NCI-H1436 (cell line): ENCODE data around the gene TMEM182.

ENCODE experiments used
- DNase-seq: peaks from one replicate; lab custom pipeline; 2025; lab: John Stamatoyannopoulos, UW

The TMEM182 gene

DNA sequence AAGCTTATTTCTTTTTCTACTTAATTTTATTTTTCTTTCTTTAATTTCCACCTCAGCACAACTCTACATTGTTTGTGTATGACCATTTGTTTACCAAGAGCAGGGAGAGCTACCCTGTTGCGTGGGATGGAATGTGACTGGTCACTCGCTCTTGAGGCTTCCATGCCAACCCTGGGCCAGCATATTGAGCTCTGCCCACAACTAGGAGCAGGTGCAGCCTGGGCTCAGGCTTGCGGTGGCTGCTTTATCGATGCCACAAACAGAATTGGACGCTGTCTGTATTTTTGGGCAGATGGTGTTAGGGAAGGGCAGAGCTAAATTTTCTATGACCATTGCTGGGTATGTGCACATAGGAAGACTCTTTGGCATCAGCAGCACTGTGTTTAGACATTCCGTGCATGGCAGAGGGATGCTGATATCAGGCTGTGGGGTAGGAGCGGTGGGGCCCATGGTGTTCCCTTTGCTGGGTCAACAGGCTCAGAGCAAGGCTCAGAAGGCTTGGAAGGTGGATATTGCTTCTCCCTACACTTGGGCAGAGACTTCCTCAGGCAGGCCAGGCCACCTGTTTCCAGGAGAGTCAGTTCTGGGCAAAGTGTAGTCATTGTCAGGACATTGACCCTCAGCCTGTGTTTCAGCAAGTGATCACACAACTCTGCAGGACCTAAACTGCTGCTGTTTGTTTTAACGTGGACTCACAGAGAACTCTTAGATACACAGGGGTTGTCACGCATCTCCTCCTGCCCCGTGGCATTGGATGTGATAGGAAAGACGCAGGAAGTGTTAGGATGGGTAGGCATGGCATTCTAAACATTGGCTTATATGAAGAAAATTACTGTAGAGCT is 40.2 kb downstream of the TMEM182 start:
- DNase-seq: no peak

DNA sequence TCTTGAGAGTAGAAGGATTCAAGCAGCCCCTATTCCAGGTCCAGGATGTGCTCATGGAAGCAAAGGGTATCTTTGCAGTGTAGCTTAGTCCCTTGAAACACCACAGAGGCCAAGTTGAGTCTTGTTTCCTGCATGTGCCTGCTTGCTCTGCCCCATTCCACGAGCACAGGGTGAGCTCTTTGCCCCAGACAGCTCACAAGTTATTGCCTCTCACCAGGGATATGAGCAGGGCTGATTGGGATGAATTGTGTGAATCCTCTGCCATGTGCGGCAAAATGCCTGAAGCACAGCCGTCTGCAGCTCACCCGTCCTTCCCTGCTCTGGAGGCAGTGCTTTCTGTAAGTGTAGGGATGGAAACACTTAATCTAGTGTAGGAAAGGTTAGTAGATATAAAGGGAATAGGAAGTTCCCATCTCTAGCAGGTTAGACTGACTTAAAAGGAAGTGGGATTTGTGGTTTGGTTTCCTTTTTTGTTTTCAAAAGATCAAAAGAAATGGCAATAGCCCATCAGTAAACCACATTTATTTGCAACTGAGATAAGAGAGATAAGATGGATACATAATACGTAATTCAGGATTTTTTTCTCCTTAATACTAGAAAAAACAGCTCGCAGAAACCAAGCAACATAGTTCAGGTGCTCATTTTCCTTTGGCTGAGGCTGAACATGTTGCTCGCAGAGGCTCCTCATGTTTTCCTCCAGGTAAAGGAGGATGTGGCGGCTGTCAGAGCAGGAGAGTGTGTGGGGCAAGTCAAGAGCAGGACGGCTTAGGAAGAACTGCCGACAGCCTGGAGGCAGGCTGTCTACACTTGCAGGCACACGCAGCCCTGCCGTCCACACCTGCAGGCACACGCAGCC is 41.4 kb downstream of the TMEM182 start:
- DNase-seq: no peak

DNA sequence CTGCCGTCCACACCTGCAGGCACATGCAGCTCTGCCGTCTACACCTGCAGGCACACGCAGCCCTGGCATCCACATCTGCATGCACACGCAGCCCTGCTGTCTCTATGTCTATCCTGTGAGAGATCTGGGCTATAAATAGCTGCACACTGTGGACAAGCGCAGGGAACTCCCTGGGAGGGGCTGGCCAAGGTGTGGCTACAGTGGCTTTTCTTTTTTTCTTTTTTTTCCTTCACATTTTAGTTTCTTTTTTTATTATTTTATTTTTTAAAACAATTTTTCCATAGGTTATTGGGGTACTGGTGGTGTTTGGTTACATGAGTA is 42.0 kb downstream of the TMEM182 start:
- DNase-seq: no peak

DNA sequence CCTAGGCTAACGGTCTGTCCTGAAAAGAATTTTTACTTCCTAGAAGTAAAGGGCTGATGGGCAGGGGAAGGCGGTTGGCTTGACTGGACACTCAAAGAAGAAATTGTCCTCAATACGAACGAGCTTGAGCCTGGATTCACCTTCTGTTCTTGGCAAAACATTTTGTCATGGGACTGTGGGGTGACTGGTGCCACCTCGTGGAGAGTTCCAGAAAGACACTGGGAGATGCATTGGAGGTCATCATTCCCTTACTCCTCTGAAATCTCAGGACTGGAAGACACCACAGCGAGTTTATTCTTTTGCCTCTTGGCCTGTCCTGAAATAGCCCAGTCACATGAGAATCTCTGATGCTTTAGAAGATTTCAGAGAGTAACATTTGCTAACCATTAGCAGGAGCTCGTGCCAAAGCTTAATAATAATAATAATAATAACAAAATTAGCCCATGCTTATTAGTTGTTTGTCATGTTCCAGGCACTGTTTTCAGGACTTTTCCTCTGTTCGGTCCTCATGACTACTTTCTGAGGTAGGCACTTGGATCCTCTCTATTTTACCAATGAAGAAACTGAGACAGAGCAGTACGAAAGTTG is 44.5 kb downstream of the TMEM182 start:
- DNase-seq: peak; percentile 12

DNA sequence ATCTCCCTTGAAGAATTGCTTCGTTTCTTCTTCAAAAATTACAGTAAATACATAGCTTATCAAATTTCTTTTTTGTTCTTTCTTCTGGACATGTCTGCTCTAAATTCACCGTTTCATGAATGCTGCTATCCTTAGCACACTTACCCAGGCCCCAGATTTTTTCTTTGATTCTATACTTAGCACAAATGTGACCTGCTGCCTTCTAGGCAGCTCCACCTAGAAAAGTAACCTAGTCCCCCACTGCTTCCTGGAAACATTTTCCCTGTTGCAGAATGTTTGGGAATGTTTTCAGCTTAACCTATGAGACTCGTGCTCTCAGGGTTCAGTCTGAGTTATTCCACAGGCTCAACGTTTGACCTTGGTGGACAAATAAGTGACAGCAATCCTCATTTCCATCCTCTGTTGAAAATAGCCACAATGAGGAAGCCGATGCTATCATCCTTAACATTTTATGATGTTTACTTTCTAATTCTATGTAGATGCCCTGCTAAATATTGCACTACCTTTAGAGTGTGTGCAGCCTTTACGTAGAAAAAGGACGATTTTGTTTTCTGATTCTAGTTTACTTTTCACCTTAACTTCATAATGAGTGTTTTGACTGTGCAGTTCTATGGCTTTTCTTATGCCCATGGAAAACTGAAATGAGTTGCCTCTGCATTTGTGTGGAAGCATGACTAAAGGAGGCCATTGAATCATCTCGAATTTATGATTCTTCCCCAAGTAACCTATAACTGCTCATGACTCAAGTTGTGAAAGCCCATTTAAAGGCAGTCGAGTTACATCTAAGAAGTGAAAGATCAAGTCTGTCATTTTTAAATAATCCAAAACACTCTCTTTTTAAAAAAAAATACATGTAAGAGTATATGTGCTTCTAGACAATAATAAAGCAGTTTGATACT is 47.7 kb downstream of the TMEM182 start:
- no peak for DNase-seq

DNA sequence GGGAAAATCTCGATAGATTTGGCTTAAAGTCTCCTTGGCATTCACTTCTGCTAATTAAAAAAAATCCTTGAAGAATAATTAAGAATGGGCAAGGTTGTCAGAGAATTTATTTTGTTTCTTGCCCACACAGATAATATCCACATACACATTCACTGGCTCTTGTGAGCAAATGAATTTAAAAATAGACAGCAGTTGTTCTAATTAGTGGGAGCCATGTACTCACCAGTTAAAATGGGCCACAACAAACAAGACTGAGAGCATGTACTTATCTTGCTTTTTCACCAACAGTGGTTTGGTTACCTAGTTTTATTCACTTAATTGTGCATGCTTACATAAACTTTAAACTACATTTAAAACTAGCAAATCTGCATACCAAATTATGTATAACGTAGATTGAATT is 53.5 kb downstream of the TMEM182 start:
- DNase-seq: no peak

DNA sequence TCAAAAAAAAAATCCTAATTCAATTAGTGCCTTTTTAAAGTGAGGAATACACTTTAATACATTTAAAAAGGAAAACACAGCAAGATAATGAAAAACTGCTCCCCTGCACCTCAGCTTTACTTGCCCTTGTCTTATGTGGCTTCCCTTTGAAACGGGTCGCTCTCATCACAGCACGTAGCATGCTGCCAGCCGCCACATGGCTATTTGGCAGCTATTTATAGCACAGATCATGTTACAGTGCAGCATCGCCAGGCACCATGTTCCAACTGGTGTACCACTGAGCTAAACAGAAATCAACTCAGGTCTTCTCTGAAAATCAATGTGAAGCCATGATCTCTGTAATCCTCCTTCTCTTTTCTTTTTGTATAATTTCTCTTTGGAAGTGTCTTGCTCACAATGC is 65.1 kb downstream of the TMEM182 start:
- DNase-seq: peak; percentile 62

DNA sequence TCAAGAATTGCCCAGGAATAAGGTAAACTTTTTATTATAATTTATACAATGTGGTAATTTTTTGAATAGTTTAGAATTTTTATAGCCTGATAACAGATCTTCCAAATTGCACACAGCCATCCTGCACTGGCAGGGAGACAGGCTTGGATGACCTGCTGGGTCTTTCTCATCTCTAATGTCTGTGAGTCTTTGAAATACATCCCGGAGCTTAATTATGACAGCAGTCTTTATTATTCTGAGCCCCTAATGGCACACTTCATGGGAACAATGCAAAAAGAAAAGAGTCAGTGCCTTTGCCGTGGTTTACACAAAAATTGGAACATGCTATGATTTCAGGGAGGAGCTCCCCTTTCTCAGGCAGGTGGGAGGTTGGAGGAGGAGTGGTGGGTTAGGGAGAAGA is 71.0 kb downstream of the TMEM182 start:
- DNase-seq: no peak

DNA sequence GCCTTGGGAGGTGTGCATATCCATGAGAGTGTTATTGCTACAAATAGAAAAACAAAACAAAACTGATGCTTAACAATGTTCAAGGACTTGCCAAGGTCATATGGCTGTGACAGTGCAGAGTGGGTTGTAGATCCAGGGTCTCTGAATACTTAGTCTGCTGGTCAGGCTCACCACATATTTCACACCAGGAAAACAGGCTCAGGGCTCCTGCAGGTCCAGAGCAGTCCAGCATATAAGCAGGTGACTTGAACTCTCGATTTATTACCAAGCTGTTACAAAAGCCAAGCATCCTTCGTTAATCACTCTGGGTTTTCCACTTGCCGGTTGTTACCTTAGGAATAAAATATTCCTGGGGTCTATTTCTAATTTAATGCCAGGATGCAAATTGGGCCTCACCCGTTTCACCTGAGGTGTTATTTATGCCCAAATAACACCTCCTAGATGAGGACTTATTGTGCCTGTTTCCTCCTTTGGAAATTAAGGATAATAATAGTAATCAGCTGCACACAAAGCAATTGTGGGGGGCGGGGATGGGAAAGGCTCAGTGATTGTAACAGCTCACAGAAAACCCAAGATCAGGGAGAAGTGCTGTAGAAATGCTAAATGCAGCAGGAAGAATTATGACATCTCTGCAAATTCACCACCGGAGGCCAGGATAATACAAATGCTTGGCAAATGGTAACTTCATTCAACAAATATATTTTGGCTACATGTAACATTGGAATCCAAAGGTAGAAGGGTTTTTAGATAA is 72.9 kb downstream of the TMEM182 start:
- no peak for DNase-seq

DNA sequence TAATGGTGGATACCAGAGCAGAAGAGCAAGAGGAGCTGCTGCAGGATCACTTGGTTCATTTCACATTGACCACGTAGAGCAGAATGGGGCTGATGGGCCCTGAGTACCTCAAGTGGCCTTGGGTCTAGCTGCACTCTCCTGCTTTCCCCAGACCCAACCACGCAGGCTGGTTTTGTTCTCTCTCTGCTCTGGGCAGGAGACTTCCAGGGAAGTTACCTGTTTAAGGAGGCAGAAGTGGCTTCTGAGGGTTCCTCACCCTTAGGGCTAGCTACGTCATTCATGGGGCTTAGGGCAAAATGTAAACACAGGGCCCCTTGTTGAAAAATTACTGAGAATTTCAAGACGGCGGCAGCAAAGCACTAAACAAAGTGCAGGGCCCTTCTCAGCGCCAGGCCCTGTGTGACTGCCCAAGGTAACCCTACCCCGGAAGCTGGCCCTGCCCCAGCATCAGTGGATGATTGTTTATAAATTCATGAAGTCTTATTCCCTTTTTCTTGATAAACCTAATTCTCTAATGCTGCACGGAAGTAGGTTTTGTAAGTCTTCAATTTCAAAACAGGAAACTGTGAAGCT is 75.9 kb downstream of the TMEM182 start:
- no peak for DNase-seq

DNA sequence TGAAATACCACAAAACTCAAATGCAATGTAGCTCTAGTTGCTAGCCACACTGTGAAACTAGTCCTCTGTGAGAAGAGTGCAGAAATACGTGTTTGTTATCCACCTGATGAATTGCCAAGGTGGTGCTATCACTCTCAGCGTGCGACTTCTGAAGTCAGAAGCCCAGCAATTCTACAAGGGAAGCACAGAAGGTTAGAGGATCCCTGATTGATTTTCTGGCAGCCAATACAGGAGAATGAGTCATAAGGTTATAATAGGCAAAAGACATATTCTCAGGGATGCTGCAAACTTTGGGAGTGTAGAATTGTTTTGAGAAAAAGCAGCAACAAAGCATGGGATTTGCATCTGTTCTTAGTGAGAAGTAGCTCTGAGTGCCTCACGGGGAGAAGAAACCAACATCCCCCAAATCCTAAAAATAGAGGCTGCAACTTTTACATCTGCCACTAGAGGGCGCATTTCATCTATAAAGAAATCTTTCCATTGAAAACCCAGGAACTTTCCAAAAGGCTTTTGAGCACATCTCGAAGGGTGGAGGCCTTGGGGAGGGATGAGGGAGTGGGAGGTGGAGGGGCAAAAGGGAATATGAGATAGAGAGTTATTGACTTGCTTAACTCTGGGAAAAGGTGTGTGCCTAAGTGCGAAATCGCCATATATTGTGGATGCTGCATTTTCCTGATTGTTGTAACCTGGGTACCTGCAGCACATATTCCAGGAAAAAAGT is 78.0 kb downstream of the TMEM182 start:
- DNase-seq: peak; percentile 4

DNA sequence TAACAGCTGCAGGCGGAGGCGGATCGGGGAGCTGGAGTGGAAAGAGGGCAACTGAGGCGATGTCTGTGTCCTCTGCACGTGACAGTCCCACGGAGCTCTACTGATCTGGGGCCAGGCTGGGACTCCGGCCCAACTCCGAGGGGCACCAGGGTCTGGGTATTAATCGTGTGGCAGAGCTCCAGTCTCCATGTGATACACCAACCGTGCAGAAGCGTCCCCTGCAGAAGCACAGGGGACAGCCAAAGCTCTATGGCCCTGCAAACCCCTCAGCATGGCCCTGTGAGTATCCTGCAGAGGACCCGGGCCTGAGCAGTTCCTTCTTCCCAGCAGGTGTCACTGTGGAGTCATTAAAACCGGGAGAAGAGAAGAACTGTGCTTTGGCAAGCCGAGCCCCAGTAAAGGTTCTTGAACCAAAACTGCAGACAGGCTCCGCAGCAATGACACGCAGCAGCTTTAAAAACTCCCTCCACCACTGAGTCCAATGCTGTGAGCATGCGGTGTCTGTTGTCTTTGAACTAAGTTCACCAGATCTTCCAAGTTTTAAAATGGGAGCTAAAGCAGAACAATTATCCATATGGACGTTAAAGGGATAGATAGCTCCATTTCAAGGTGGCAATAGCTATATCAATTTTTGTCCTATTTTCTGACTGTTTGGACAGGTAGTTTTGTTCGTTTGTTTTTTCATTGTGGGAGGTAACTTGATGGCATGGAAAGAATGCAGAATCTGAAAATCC is 79.4 kb downstream of the TMEM182 start:
- DNase-seq: peak; percentile 16

DNA sequence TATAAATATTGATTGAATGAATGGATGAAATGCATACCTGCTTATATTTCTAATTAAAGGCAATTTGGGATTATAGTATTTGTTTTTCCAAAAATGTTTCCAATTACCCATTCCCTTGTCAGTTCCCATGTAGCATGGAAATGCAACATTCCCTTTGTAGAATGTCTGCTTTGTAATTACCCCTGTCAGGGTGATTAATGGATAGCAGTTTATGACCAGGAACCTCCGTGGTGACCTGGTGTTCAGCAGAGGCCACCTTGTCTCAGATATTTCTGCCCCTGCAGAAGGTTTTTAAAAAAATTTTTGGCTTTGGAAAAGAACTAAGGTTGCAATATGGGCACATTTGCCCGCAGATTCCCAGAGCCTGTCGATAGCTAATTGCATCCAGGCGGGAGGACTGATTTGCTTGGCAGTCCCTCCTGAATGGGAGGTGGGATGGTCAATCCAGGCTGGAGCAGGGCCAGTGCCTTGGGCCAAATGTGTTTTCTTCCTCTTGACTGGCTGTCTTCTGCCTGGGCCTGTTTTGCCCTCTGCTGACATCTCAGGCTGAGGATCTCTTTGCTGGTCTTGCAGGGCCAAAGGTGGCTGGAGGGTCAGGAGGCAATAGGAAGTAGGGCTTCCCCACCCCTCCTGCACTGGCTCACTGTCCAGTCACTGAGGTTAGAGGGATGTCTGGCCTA is 82.1 kb downstream of the TMEM182 start:
- no peak for DNase-seq

DNA sequence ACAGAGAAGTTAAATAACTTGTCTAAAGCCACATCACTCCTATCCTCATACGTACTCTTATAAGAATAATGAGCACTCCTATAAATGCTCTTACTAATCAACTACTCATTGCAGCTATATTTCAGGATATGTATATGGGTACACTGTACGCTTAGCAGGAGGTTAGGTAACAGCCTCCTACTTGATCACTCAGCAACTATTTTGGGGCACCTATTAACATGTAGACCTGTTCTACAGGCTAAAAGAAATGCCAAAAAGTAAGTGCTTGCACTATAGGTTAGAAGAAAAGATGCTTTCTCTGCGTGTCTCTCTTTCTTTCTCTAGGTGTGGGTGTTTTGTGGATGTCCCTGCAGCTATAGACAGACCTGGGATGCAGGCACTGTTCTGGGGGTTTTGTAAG is 83.1 kb downstream of the TMEM182 start:
- DNase-seq: no peak

DNA sequence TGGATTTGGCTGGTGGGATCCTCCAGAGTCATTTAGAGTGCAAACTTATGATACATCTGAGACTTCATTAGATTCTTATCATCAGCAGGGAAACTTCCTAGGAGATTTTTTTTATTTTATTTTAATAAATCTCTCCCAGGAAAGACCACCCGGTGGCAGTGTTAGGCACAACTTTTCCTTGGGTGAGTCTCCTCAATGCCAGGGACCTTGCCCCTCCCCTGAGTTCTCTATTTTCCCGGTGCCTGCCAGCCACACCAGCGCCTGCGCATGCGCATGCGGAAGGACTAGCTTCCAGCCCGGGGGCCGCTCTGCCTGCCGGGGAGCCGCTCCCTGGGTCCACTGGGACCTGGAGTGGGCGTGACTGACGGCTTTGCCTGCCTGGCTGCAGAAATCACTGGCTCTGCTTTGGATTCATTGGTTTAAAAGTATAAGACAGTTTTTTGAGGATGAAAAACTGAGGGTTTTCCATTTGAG is 86.6 kb downstream of the TMEM182 start:
- peak; percentile 76 for DNase-seq

DNA sequence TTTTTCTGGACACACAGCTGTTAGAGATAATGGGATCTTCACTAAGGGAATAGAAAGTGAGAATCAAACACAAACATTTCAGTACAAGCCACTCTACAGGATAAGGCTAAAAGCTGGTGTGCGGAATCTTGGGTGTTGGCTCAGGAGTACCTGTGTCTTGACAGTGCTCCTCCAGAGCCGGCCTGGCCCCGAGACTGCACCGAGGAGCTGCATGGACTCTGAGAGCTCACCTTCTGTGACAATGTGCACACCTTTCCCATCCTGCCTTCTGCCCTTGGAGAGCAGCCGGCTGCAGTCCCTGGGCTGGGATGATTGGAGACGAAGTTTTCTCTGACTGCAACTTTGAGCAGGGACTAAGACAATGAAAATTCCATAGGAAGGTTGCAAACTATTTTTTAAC is 89.1 kb downstream of the TMEM182 start:
- DNase-seq: no peak

DNA sequence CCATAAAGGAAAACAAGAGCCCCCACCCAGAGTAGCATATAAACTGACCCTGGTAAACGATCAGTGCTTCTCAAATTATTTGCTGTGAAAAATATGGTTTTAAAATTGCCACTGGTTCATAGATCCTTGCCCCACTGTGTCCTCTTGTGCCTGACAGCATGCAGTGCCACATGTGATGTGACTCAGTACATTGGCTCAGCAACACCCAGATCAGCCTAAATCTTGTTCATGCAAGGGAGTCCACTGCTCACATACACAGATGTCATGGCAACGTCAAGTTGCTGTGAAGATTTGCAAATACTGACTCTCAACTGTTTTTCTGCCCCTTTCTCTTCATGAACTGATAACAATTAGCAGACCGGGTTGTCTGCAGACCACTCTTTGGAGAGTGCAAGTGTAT is 91.0 kb downstream of the TMEM182 start:
- no peak for DNase-seq
